T-helper 2 cell (primary cell): ENCODE data around the gene TRIM33.
"Not testable (repeated sequence)": the region's sequence is repeated elsewhere in the genome, so short reads cannot be mapped to it uniquely, and the experiment has no call there.

Experiments
- DNase-seq, 5 experiments: peaks; one replicate each; pipeline versions ENCODE4 v3.0.0 to v3.0.0-alpha.2; 2012 to 2022

Gene TRIM33

GRCh38 chr1:114466334-114467014 lies 44.5 kb downstream of the TRIM33 start:
- no peak for DNase-seq

- no peak for DNase-seq
Measured at GRCh38 chr1:114462963-114463362, 48.0 kb downstream of the TRIM33 start.

GRCh38 chr1:114462341-114462740 lies 48.7 kb downstream of the TRIM33 start:
- no peak for DNase-seq

GRCh38 chr1:114458237-114458777 lies 52.7 kb downstream of the TRIM33 start:
- peak in 1 of 5 experiments; percentile 39 for DNase-seq

- no peak for DNase-seq
Measured at GRCh38 chr1:114457675-114458236, 53.2 kb downstream of the TRIM33 start.

GRCh38 chr1:114456586-114456985 lies 54.4 kb downstream of the TRIM33 start:
- DNase-seq = no peak

- DNase-seq = no peak
Measured at GRCh38 chr1:114455102-114455785, 55.8 kb downstream of the TRIM33 start.

- no peak for DNase-seq
Measured at GRCh38 chr1:114454539-114454938, 56.5 kb downstream of the TRIM33 start.

GRCh38 chr1:114453361-114453784 lies 57.6 kb downstream of the TRIM33 start:
- DNase-seq = no peak

- DNase-seq = peak in 1 of 5 experiments; percentile 8
Measured at GRCh38 chr1:114448370-114449036, 62.5 kb downstream of the TRIM33 start.

GRCh38 chr1:114446198-114446597 lies 64.8 kb downstream of the TRIM33 start:
- DNase-seq = no peak

GRCh38 chr1:114443226-114443625 lies 67.8 kb downstream of the TRIM33 start:
- DNase-seq = not testable (repeated sequence)

GRCh38 chr1:114441332-114441731 lies 69.7 kb downstream of the TRIM33 start:
- DNase-seq = no peak

GRCh38 chr1:114439369-114439768 lies 71.6 kb downstream of the TRIM33 start:
- DNase-seq = no peak

- DNase-seq = no peak
Measured at GRCh38 chr1:114437812-114438211, 73.2 kb downstream of the TRIM33 start.

GRCh38 chr1:114436799-114437198 lies 74.2 kb downstream of the TRIM33 start:
- no peak for DNase-seq

- peak in 1 of 5 experiments; percentile 73 for DNase-seq
Measured at GRCh38 chr1:114435088-114435715, 75.8 kb downstream of the TRIM33 start.

GRCh38 chr1:114431026-114431425 lies 80.0 kb downstream of the TRIM33 start:
- no peak for DNase-seq

GRCh38 chr1:114428083-114428754 lies 82.8 kb downstream of the TRIM33 start:
- peak in 1 of 5 experiments; percentile 22 for DNase-seq

- DNase-seq = no peak
Measured at GRCh38 chr1:114427612-114428011, 83.4 kb downstream of the TRIM33 start.

- no peak for DNase-seq
Measured at GRCh38 chr1:114423455-114423854, 87.5 kb downstream of the TRIM33 start.

GRCh38 chr1:114418948-114419347 lies 92.1 kb downstream of the TRIM33 start:
- DNase-seq = not testable (repeated sequence)
